Measurements from ENCODE around the gene COL4A4.

GRCh38 chr2:226985583-226985946, 178.4 kb downstream of the COL4A4 start:
- TF ChIP-seq, protein P1, sequence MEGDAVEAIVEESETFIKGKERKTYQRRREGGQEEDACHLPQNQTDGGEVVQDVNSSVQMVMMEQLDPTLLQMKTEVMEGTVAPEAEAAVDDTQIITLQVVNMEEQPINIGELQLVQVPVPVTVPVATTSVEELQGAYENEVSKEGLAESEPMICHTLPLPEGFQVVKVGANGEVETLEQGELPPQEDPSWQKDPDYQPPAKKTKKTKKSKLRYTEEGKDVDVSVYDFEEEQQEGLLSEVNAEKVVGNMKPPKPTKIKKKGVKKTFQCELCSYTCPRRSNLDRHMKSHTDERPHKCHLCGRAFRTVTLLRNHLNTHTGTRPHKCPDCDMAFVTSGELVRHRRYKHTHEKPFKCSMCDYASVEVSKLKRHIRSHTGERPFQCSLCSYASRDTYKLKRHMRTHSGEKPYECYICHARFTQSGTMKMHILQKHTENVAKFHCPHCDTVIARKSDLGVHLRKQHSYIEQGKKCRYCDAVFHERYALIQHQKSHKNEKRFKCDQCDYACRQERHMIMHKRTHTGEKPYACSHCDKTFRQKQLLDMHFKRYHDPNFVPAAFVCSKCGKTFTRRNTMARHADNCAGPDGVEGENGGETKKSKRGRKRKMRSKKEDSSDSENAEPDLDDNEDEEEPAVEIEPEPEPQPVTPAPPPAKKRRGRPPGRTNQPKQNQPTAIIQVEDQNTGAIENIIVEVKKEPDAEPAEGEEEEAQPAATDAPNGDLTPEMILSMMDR (CRISPR knock-in tag; IDR thresholded peaks at IDR 0.05), result no peak; the same call in 1 of the 2 replicates
- TF ChIP-seq ZBTB25 (CRISPR knock-in tag; IDR thresholded peaks at IDR 0.05), result no peak
- TF ChIP-seq ESRRA (CRISPR knock-in tag; IDR thresholded peaks at IDR 0.05; ENCODE audit: low read depth), result no peak
- no peak for TF ChIP-seq HBP1 (CRISPR knock-in tag; IDR thresholded peaks at IDR 0.05; ENCODE audit: low read depth)

Measured in HepG2 (cell line).